ENCODE measurements around the gene GRID2. TPM values are rescaled to one million over a fixed set of nuclear protein-coding genes. Genes with fewer than 3 reads are reported as not detected.

GRID2 gene
- total and polyA plus RNA-seq, 2 of the 4 experiments (the other 2 are of a cell fraction): under 0.01 TPM; not detected in 1

GRCh38 chr4:92952897-92953296 is 649.1 kb downstream of the GRID2 start:
- Histone ChIP-seq H2BK15ac (ENCODE audit: low read depth, low read length) (no peak overlapping the region), H2BK120ac (ENCODE audit: low read depth, low read length) (no peak overlapping the region), H3K56ac (ENCODE audit: extremely low read depth, insufficient read depth, low read length) (no peak overlapping the region), H3K9me3 (ENCODE audit: control insufficient read depth, insufficient read depth, low read length) (no peaks in the 10 kb centered on the region), H2AFZ (replicated peaks; ENCODE audit: low read length, poor library complexity) (no peak overlapping the region), H3K14ac (replicated peaks; ENCODE audit: low read depth, low read length) (no peak overlapping the region), H3K4me2 (ENCODE audit: low read depth, low read length) (no peak overlapping the region), H3K9ac (ENCODE audit: low read depth, low read length) (no peak overlapping the region), H2BK5ac (ENCODE audit: low read depth, low read length, poor library complexity, severe bottlenecking) (no peak overlapping the region), H3K4me3 (ENCODE audit: insufficient read depth, low read depth, low read length) (no peak overlapping the region), H4K91ac (ENCODE audit: insufficient read depth, low read depth, low read length) (no peak overlapping the region), H4K5ac (ENCODE audit: low read depth, low read length) (no peak overlapping the region), H2BK20ac (ENCODE audit: low read depth, low read length) (no peak overlapping the region), H3K79me1 (ENCODE audit: low read depth in 1 of 2, low read length in 2 of 2) (no peaks in the 10 kb centered on the region), H4K20me1 (ENCODE audit: insufficient read depth, low read length) (no peaks in the 10 kb centered on the region), H3K23ac (ENCODE audit: low read depth, low read length) (no peak overlapping the region), H3K36me3 (ENCODE audit: control insufficient read depth, insufficient read depth, low read length) (no peaks in the 10 kb centered on the region), H2AK5ac (ENCODE audit: low read depth, low read length) (no peak overlapping the region), H3K4me1 (ENCODE audit: control insufficient read depth, insufficient read depth, low read length) (no peaks in the 10 kb centered on the region), H2AK9ac (replicated peaks; ENCODE audit: low read depth, low read length, poor library complexity) (no peak overlapping the region), H3K27me3 (ENCODE audit: control insufficient read depth, insufficient read depth, low read length) (no peaks in the 10 kb centered on the region), H4K8ac (ENCODE audit: low read depth in 2 of 2, low read length in 2 of 2) (no peak overlapping the region), H3K18ac (ENCODE audit: low read depth, low read length) (no peak overlapping the region), H3K27ac (ENCODE audit: insufficient read depth, low read length) (no peak overlapping the region), H3K9me1 (ENCODE audit: insufficient read depth, low read length) (no peaks in the 10 kb centered on the region), H3K4ac (ENCODE audit: low read depth, low read length) (no peak overlapping the region)
- POLR2A ChIA-PET (ENCODE audit: unreplicated experiment): no interaction called here
- CTCF ChIA-PET: no interaction called here
- dilution Hi-C loops (cut with HindIII; ENCODE audit: low sequenced_read_pairs, unreplicated experiment): no loop called here
- no TSS peak for BruUV-seq (replicated peaks)
- intact Hi-C loops (cut with micrococcal nuclease): loop anchor here (10.0 kb wide), 1 partner anchor 48 kb away; no protein-coding TSS in a partner anchor
- TF ChIP-seq RAD21 (IDR thresholded peaks at IDR 0.05; ENCODE audit: low read length) (no peak), MAFK (IDR thresholded peaks at IDR 0.05; ENCODE audit: low read depth, low read length) (no peak), NFE2L2 (IDR thresholded peaks at IDR 0.05; ENCODE audit: low read depth, low read length) (no peak), ELK1 (IDR thresholded peaks at IDR 0.05; ENCODE audit: borderline replicate concordance, low read depth, low read length) (no peak), POLR2A (IDR thresholded peaks at IDR 0.05; ENCODE audit: low read depth, low read length) (no peak), USF2 (IDR thresholded peaks at IDR 0.05; ENCODE audit: low read depth, low read length) (no peak), CEBPB (IDR thresholded peaks at IDR 0.05; ENCODE audit: low read depth, low read length) (no peak), FOS (IDR thresholded peaks at IDR 0.05; ENCODE audit: low read depth, low read length) (no peak), CHD1 (IDR thresholded peaks at IDR 0.05; ENCODE audit: low read depth, low read length) (no peak), RFX5 (IDR thresholded peaks at IDR 0.05; ENCODE audit: low read depth, low read length) (no peak), SMC3 (IDR thresholded peaks at IDR 0.05; ENCODE audit: low read depth, low read length) (no peak)
- WGBS, 2 experiments (ENCODE audit: extremely low coverage in 2 of 2, insufficient read length in 1 of 2): 60% methylated on average over 1 of the region's 3 CpGs; no CpG with 5 or more reads in 1 of the 2 experiments
- ATAC-seq (ENCODE audit: low read depth) (no peak), DNase-seq (no peak)
- in situ Hi-C loops (cut with MboI; ENCODE audit: low sequenced_read_pairs): no loop called here
